B cell (primary cell): ENCODE results near the gene PHLDB2. TPM values are rescaled to one million over a fixed set of nuclear protein-coding genes. Genes with fewer than 3 reads are reported as not detected.
A peak's percentile ranks its signal among the peaks of the same experiment; 100 is the strongest.

Experiments used
- ATAC-seq: fragments of 200-7000 bp; cut with Tn5 transposase; one replicate; pipeline ENCODE4 v1.10.0; 2021; ENCODE audit warnings: low read depth, mild to moderate bottlenecking, moderate number of reproducible peaks, moderate library complexity
- CTCF ChIA-PET: fragments of 350-600 bp; sonication (Branson Sonifier 250); formaldehyde crosslinking; loops from one replicate; lab custom pipeline; 2021; ENCODE audit warnings: antibody characterized with exemption, inconsistent platforms; lab: Charles Lee
- POLR2A ChIA-PET: fragments of 350-600 bp; sonication (Branson Sonifier 250); formaldehyde crosslinking; loops from one replicate; lab custom pipeline; 2021; ENCODE audit warnings: antibody characterized with exemption; lab: Charles Lee
- DNase-seq: peaks from one replicate; pipeline ENCODE4 v3.0.0; 2013
- H2AFZ ChIP-seq: 2 replicates; pipeline ENCODE4 v1.6.1; 2012; ENCODE audit warnings: mild to moderate bottlenecking, low read depth, low read length; ENCODE audit not compliant: insufficient read depth, poor library complexity, severe bottlenecking
- H3K27ac ChIP-seq, 2 donors: 1 replicate in 1 of 2; 2 replicates in 1 of 2; pipeline ENCODE4 v1.5.1; 2012 to 2013; ENCODE audit warnings: low read length in 2 of 2, mild to moderate bottlenecking in 2 of 2, moderate library complexity in 1 of 2
- H3K27me3 ChIP-seq, 4 experiments: fragments of 200-600 bp in 1 of 4; sonication (generic) in 1 of 4; replicated peaks in 1 of 4; 1 replicate in 2 of 4; 2 replicates in 2 of 4; pipeline versions ENCODE4 v1.6.1 to v1.7.0; 2013 to 2016; ENCODE audit warnings: low read length in 3 of 4, mild to moderate bottlenecking in 2 of 4, mixed read lengths in 1 of 4, moderate library complexity in 1 of 4; ENCODE audit not compliant: insufficient read depth in 4 of 4, control insufficient read depth in 3 of 4; ENCODE audit errors: control extremely low read depth in 1 of 4
- H3K36me3 ChIP-seq, 2 experiments: replicated peaks in 1 of 2; 1 replicate in 1 of 2; 2 replicates in 1 of 2; pipeline versions ENCODE4 v1.6.1 to v1.7.1; 2013; ENCODE audit warnings: low read length in 1 of 2; ENCODE audit not compliant: insufficient read depth in 2 of 2, control insufficient read depth in 1 of 2; ENCODE audit errors: control extremely low read depth in 1 of 2, extremely low read depth in 1 of 2
- H3K4me1 ChIP-seq, 2 donors: fragments of 200-600 bp in 1 of 2; sonication (generic) in 1 of 2; 1 replicate in 1 of 2; 2 replicates in 1 of 2; pipeline versions ENCODE4 v1.5.1 to v1.6.1; 2013 to 2017; ENCODE audit warnings: low read length in 2 of 2; ENCODE audit not compliant: control insufficient read depth in 2 of 2, insufficient read depth in 2 of 2
- H3K4me2 ChIP-seq: replicated peaks from 2 replicates; pipeline ENCODE3; 2012; ENCODE audit warnings: mild to moderate bottlenecking, low read depth, low read length; ENCODE audit not compliant: poor library complexity, severe bottlenecking
- H3K4me3 ChIP-seq, 5 experiments: fragments of 200-600 bp in 1 of 5; sonication (generic) in 1 of 5; 1 replicate in 3 of 5; 2 replicates in 2 of 5; pipeline versions ENCODE4 v1.5.1 to v1.7.0; 2011 to 2016; ENCODE audit warnings: low read length in 4 of 5, mild to moderate bottlenecking in 4 of 5, low read depth in 2 of 5, control low read depth in 1 of 5, moderate library complexity in 1 of 5; ENCODE audit not compliant: insufficient read depth in 1 of 5; ENCODE audit errors: control extremely low read depth in 1 of 5, extremely low read depth in 1 of 5
- H3K79me2 ChIP-seq: fragments of 200-600 bp; sonication (generic); one replicate; pipeline ENCODE4 v1.6.0; 2016; ENCODE audit warnings: low read length; ENCODE audit not compliant: control insufficient read depth, insufficient read depth
- H3K9ac ChIP-seq: fragments of 200-600 bp; sonication (generic); 2 replicates; pipeline ENCODE4 v1.6.1; 2017; ENCODE audit warnings: mild to moderate bottlenecking, low read length, moderate library complexity
- H3K9me3 ChIP-seq, 3 donors: one replicate each; pipeline versions ENCODE4 v1.6.1 to v1.7.1; 2013; ENCODE audit warnings: low read length in 2 of 3; ENCODE audit not compliant: control insufficient read depth in 2 of 3, insufficient read depth in 1 of 3; ENCODE audit errors: control extremely low read depth in 1 of 3
- H4K20me1 ChIP-seq: 2 replicates; pipeline ENCODE4 v1.6.0; 2012; ENCODE audit warnings: mild to moderate bottlenecking, low read length; ENCODE audit not compliant: insufficient read depth, control insufficient read depth, poor library complexity, severe bottlenecking
- H3K27ac Mint-ChIP-seq: one replicate; pipeline ENCODE4 v1.8.0; 2021; ENCODE audit warnings: mixed read lengths
- H3K27me3 Mint-ChIP-seq: one replicate; pipeline ENCODE4 v1.8.0; 2021; ENCODE audit warnings: mixed read lengths
- H3K4me1 Mint-ChIP-seq: one replicate; pipeline ENCODE4 v1.8.0; 2021; ENCODE audit warnings: mixed read lengths
- H3K4me3 Mint-ChIP-seq: one replicate; pipeline ENCODE4 v1.8.0; 2021; ENCODE audit warnings: mixed read lengths
- H3K9me3 Mint-ChIP-seq: one replicate; pipeline ENCODE4 v1.8.0; 2022; ENCODE audit warnings: mixed read lengths; ENCODE audit not compliant: insufficient read depth
- EZH2 ChIP-seq: IDR thresholded peaks from 2 replicates; pipeline ENCODE4 v1.6.1; 2012; ENCODE audit warnings: borderline replicate concordance, low read depth, mild to moderate bottlenecking, moderate library complexity, low read length; ENCODE audit not compliant: insufficient read depth, poor library complexity, severe bottlenecking
- WGBS: methylation state at CpG from one replicate; pipeline ENCODE4 v1.1.5; 2013; ENCODE audit warnings: missing lambda C conversion rate; ENCODE audit not compliant: insufficient coverage; 5-methylcytosine and 5-hydroxymethylcytosine counted together
- intact Hi-C: fragments of 100-400 bp; cut with micrococcal nuclease; formaldehyde crosslinking; loops from one replicate; pipeline ENCODE4 v1.10.0; 2022
- polyA plus RNA-seq: library from polyadenylated mRNA; depleted of rRNA; stranded (reverse); fragments of >200 nt; gene quantifications from 2 replicates; pipeline ENCODE4 v1.2.3, GENCODE V29; 2012
- total RNA-seq, 2 donors: library from RNA; stranded (reverse); fragments of 120-200 nt in 1 of 2; gene quantifications; 1 replicate in 1 of 2; 2 replicates in 1 of 2; pipeline versions ENCODE4 v1.2.3 to v1.2.4, GENCODE V29; 2013 to 2022
- TF ChIP-seq, protein P1 (sequence below): fragments of 200-600 bp; IDR thresholded peaks from one replicate; pipeline ENCODE4 v1.8.0; 2022; ENCODE audit warnings: antibody characterized with exemption, mild to moderate bottlenecking

Gene PHLDB2
- total and polyA plus RNA-seq, 2 donors (not counting 1 experiment from before 2014, with no cell fraction given): 1.3 to 6.3 TPM

DNA sequence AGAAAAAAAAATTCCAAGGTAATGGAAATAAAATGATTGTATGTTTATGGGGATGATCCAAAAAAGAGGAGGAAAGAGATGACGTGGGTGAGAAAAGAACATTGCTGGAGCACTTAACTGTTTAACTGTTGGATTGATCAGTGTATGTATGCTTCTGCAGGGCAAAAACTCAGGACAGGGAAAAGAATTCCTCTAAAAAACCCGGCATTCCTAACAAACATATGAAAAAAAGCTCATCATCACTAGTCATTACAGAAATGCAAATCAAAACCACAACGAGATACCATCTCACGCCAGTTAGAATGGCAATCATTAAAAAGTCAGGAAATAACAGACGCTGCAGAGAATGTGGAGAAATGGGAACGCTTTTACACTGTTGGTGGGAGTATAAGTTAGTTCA, 1.6 kb upstream of the PHLDB2 start:
- no peak for ATAC-seq
- intact Hi-C loops: no loop called here
- TF ChIP-seq, protein P1, sequence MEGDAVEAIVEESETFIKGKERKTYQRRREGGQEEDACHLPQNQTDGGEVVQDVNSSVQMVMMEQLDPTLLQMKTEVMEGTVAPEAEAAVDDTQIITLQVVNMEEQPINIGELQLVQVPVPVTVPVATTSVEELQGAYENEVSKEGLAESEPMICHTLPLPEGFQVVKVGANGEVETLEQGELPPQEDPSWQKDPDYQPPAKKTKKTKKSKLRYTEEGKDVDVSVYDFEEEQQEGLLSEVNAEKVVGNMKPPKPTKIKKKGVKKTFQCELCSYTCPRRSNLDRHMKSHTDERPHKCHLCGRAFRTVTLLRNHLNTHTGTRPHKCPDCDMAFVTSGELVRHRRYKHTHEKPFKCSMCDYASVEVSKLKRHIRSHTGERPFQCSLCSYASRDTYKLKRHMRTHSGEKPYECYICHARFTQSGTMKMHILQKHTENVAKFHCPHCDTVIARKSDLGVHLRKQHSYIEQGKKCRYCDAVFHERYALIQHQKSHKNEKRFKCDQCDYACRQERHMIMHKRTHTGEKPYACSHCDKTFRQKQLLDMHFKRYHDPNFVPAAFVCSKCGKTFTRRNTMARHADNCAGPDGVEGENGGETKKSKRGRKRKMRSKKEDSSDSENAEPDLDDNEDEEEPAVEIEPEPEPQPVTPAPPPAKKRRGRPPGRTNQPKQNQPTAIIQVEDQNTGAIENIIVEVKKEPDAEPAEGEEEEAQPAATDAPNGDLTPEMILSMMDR: no peak
- TF ChIP-seq EZH2: no peak

DNA sequence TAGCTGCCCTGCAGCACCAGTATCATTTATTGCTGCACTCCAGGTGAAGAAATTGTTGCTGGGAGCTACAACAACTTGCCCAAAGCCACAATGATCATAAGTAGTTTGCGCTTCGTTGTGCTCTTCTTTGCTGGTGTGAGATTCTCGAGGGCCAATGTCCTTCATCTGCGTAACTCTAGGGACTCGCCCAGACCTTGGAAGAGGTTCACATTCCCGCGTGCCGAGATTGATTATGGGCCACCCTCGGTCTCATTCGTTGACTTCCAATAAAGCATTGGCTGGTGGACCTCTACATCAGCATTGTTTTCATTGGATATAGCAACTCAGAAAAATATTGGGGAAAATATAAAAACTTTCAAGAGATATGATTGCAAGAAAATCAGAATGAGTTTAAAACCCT, 423 bp upstream of the PHLDB2 start:
- peaks cover 25% of the 10 kb centered on the region for H3K27me3 Mint-ChIP-seq
- ATAC-seq: no peak
- Histone ChIP-seq H3K79me2 (peaks cover 10% of the 10 kb centered on the region), H3K9ac (peak overlapping the region; percentile 81), H4K20me1 (no peaks in the 10 kb centered on the region), H3K4me1 (peaks cover 11 to 18% of the 10 kb centered on the region in 2 donors), H3K9me3 (no peaks in the 10 kb centered on the region), H3K4me2 (peak overlapping the region; percentile 95), H3K27me3 (peaks cover 0 to 14% (median 5%) of the 10 kb centered on the region in 4 experiments), H2AFZ (peak overlapping the region; percentile 88), H3K4me3 (peak overlapping the region in 4 of 5 experiments; percentile 78 to 90 (median 88)), H3K27ac (no peak overlapping the region), H3K36me3 (no peaks in the 10 kb centered on the region)
- POLR2A ChIA-PET: interaction anchor here (0.6 to 1.0 kb wide), 2 partner anchors 121 to 152 kb away, joined by 3 to 4 read pairs; partner anchors contain the start of gene ABHD10
- H3K4me1 Mint-ChIP-seq: peaks cover 19% of the 10 kb centered on the region
- H3K4me3 Mint-ChIP-seq: peak overlapping the region; percentile 93
- TF ChIP-seq, protein P1: no peak
- TF ChIP-seq EZH2: no peak
- intact Hi-C loops: no loop called here
- H3K27ac Mint-ChIP-seq: peak overlapping the region; percentile 80
- peak; percentile 9 for DNase-seq
- CTCF ChIA-PET: interaction anchor here (1.0 to 4.9 kb wide), 5 partner anchors 9 to 170 kb away, joined by 3 to 65 read pairs (median 4); no protein-coding TSS in a partner anchor
- 64% methylated on average over 9 of the region's 10 CpGs for WGBS
- H3K9me3 Mint-ChIP-seq: no peaks in the 10 kb centered on the region

More for the DNA sequence above, 1.6 kb upstream of the PHLDB2 start:
- 100% methylated on average over 1 of the region's 6 CpGs for WGBS
- no peak for DNase-seq
- Histone ChIP-seq H3K4me2 (no peak overlapping the region), H3K27ac (no peak overlapping the region), H3K36me3 (no peaks in the 10 kb centered on the region), H3K4me3 (no peak overlapping the region), H3K9ac (no peak overlapping the region), H4K20me1 (no peaks in the 10 kb centered on the region), H3K79me2 (peaks cover 5% of the 10 kb centered on the region), H3K9me3 (no peaks in the 10 kb centered on the region), H2AFZ (no peak overlapping the region), H3K27me3 (peaks cover 0 to 11% (median 5%) of the 10 kb centered on the region in 4 experiments), H3K4me1 (peaks cover 11 to 18% of the 10 kb centered on the region in 2 donors)
- no peak overlapping the region for H3K27ac Mint-ChIP-seq
- no peaks in the 10 kb centered on the region for H3K9me3 Mint-ChIP-seq
- H3K4me3 Mint-ChIP-seq: peak overlapping the region; percentile 44
- H3K4me1 Mint-ChIP-seq: peaks cover 19% of the 10 kb centered on the region
- POLR2A ChIA-PET: no interaction called here
- H3K27me3 Mint-ChIP-seq: peaks cover 27% of the 10 kb centered on the region
- CTCF ChIA-PET: interaction anchor here (0.8 to 4.9 kb wide), 3 partner anchors 9 to 141 kb away, joined by 3 to 65 read pairs (median 31); no protein-coding TSS in a partner anchor
